Measurements from ENCODE around the gene LCT. TPM values are rescaled to one million over a fixed set of nuclear protein-coding genes. Genes with fewer than 3 reads are reported as not detected.

The LCT gene
- total and polyA plus RNA-seq, 2 of the 13 experiments (the other 11 are each of a cell fraction or from before 2014, with no cell fraction given): not detected

GRCh38 chr2:135817466-135817865 is 19.5 kb downstream of the LCT start:
- H3K27me3 ChIP-seq (ENCODE audit: control insufficient read depth in 1 of 2, insufficient read depth in 2 of 2, low read length in 2 of 2): peaks cover 0 to 3% of the 10 kb centered on the region in 2 experiments; a peak in 2 of 5 replicates
- ATAC-seq (peak; percentile 23), FAIRE-seq (no peak), DNase-seq (ENCODE audit: low spot score) (no peak)
- H3K4me2 ChIP-seq (ENCODE audit: low read depth, low read length): no peak overlapping the region
- no peak overlapping the region for H3K27ac ChIP-seq (ENCODE audit: extremely low read length, insufficient read depth, low read length)
- H3K36me3 ChIP-seq (replicated peaks in 1 of 2; ENCODE audit: control insufficient read depth in 1 of 2, insufficient read depth in 2 of 2, low read length in 2 of 2): no peaks in the 10 kb centered on the region
- H3K79me2 ChIP-seq (ENCODE audit: insufficient read depth, low read length): no peaks in the 10 kb centered on the region
- WGBS (ENCODE audit: low lambda C conversion rate): 62% methylated on average over 15 of the region's 18 CpGs
- H3K9me3 ChIP-seq (ENCODE audit: low read length): no peaks in the 10 kb centered on the region; the same call in 1 of the 2 replicates
- no TSS peak for BruUV-seq (replicated peaks)
- no peak overlapping the region for H2AFZ ChIP-seq (ENCODE audit: low read length)
- intact Hi-C loops (cut with micrococcal nuclease; ENCODE audit: unreplicated experiment): no loop called here
- H3K4me3 ChIP-seq (replicated peaks in 1 of 3; ENCODE audit: insufficient read depth in 1 of 3, low read depth in 2 of 3, low read length in 3 of 3): no peak overlapping the region
- ChIA-PET CTCF (ENCODE audit: low intra/inter-chr PET ratio, low total read pairs) (interaction anchor here (0.7 kb wide), 1 partner anchor 562 kb away, joined by 3 read pairs; no protein-coding TSS in a partner anchor), POLR2A (no interaction called here)
- H3K4me1 ChIP-seq (ENCODE audit: insufficient read depth, low read length): no peaks in the 10 kb centered on the region
- no peak overlapping the region for H3K9ac ChIP-seq (ENCODE audit: insufficient read depth, low read depth, low read length)
- in situ Hi-C loops (cut with HindIII; ENCODE audit: extremely low pct_ligation_motif_present, low pct_unique_long_range_greater_than_20kb): loop anchor here (10.0 kb wide), 1 partner anchor 567 kb away; no protein-coding TSS in a partner anchor
- H4K20me1 ChIP-seq (ENCODE audit: insufficient read depth, low read length): no peaks in the 10 kb centered on the region
- TF ChIP-seq RNF2 (conservative IDR thresholded peaks at IDR 0.05; ENCODE audit: low read depth) (no peak), ZBTB10 (CRISPR knock-in tag; IDR thresholded peaks at IDR 0.05; ENCODE audit: borderline replicate concordance) (no peak), ZNF280B (CRISPR knock-in tag; IDR thresholded peaks at IDR 0.05; ENCODE audit: borderline replicate concordance) (no peak), ZNF235 (CRISPR knock-in tag; IDR thresholded peaks at IDR 0.05; ENCODE audit: borderline replicate concordance) (no peak), ATF7-NPFF (CRISPR knock-in tag; IDR thresholded peaks at IDR 0.05; ENCODE audit: low read depth) (no peak), SOX13 (IDR thresholded peaks at IDR 0.05) (no peak), SOX13 (CRISPR knock-in tag; conservative IDR thresholded peaks at IDR 0.05 in 1 of 2, IDR thresholded peaks at IDR 0.05 in 1 of 2) (no peak), PRDM15 (CRISPR knock-in tag; IDR thresholded peaks at IDR 0.05) (no peak), ZBTB20 (CRISPR knock-in tag; IDR thresholded peaks at IDR 0.05; ENCODE audit: borderline replicate concordance, low read depth) (no peak), POGK (CRISPR knock-in tag; conservative IDR thresholded peaks at IDR 0.05) (no peak)

All from HepG2 (cell line).